ENCODE data around the gene MDFIC.

Gene MDFIC

GRCh38 chr7:115047958-115048720 is 126.2 kb downstream of the MDFIC start:
- DNase-seq (no peak), ATAC-seq (ENCODE audit: insufficient read depth, low read depth) (no peak)
- Histone ChIP-seq H3K4me2 (ENCODE audit: insufficient read depth, low read length) (no peak overlapping the region), H3K4me3 (ENCODE audit: low read depth in 1 of 2, low read length in 2 of 2) (no peak overlapping the region), H4K20me1 (ENCODE audit: insufficient read depth, low read length) (no peaks in the 10 kb centered on the region), H2AFZ (ENCODE audit: low read depth, low read length) (no peak overlapping the region), H3K79me2 (ENCODE audit: insufficient read depth, low read length) (no peaks in the 10 kb centered on the region), H3K27me3 (ENCODE audit: insufficient read depth, low read length, poor library complexity) (no peaks in the 10 kb centered on the region), H3K9me3 (ENCODE audit: insufficient read depth, low read length, severe bottlenecking) (no peaks in the 10 kb centered on the region), H3K36me3 (ENCODE audit: insufficient read depth, low read length) (no peaks in the 10 kb centered on the region), H3K27ac (ENCODE audit: low read length) (no peak overlapping the region), H3K4me1 (ENCODE audit: insufficient read depth, low read length) (no peaks in the 10 kb centered on the region), H3K9ac (ENCODE audit: low read depth, low read length) (no peak overlapping the region)
- TF ChIP-seq, protein P1, sequence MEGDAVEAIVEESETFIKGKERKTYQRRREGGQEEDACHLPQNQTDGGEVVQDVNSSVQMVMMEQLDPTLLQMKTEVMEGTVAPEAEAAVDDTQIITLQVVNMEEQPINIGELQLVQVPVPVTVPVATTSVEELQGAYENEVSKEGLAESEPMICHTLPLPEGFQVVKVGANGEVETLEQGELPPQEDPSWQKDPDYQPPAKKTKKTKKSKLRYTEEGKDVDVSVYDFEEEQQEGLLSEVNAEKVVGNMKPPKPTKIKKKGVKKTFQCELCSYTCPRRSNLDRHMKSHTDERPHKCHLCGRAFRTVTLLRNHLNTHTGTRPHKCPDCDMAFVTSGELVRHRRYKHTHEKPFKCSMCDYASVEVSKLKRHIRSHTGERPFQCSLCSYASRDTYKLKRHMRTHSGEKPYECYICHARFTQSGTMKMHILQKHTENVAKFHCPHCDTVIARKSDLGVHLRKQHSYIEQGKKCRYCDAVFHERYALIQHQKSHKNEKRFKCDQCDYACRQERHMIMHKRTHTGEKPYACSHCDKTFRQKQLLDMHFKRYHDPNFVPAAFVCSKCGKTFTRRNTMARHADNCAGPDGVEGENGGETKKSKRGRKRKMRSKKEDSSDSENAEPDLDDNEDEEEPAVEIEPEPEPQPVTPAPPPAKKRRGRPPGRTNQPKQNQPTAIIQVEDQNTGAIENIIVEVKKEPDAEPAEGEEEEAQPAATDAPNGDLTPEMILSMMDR (IDR thresholded peaks at IDR 0.05; ENCODE audit: borderline replicate concordance, extremely low read depth, low read length, poor library complexity, severe bottlenecking) = no peak
- TF ChIP-seq EZH2 (IDR thresholded peaks at IDR 0.05; ENCODE audit: borderline replicate concordance, low read depth, low read length, severe bottlenecking) = no peak

DNA sequence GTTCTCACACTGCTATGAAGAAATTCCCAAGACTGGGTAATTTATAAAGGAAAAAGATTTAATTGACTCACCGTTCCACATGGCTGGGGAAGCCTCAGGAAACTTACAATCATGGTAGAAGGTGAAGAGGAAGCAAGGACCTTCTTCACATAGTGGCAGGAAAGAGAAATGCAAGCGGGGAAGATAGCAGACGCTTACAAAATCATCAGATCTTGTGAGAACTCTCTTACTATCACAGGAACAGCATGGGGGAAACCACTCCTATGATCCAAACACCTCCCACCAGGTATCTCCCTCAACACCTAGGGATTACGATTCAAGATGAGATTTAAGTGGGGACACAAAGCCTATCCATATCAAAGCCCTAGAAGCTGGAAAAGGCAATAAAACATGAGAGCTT is 130.8 kb downstream of the MDFIC start:
- Histone ChIP-seq H3K27ac (ENCODE audit: low read length) (no peak overlapping the region), H4K20me1 (ENCODE audit: insufficient read depth, low read length) (no peaks in the 10 kb centered on the region), H3K4me2 (ENCODE audit: insufficient read depth, low read length) (no peak overlapping the region), H3K4me3 (ENCODE audit: low read depth in 1 of 2, low read length in 2 of 2) (no peak overlapping the region), H3K9ac (ENCODE audit: low read depth, low read length) (no peak overlapping the region), H3K79me2 (ENCODE audit: insufficient read depth, low read length) (no peaks in the 10 kb centered on the region), H3K27me3 (ENCODE audit: insufficient read depth, low read length, poor library complexity) (no peaks in the 10 kb centered on the region), H3K36me3 (ENCODE audit: insufficient read depth, low read length) (no peaks in the 10 kb centered on the region), H3K9me3 (ENCODE audit: insufficient read depth, low read length, severe bottlenecking) (no peaks in the 10 kb centered on the region), H2AFZ (ENCODE audit: low read depth, low read length) (no peak overlapping the region), H3K4me1 (ENCODE audit: insufficient read depth, low read length) (no peaks in the 10 kb centered on the region)
- no peak for ATAC-seq (ENCODE audit: insufficient read depth, low read depth)
- no peak for DNase-seq
- TF ChIP-seq, protein P1 (IDR thresholded peaks at IDR 0.05; ENCODE audit: borderline replicate concordance, extremely low read depth, low read length, poor library complexity, severe bottlenecking) = peak; percentile 25
- TF ChIP-seq EZH2 (IDR thresholded peaks at IDR 0.05; ENCODE audit: borderline replicate concordance, low read depth, low read length, severe bottlenecking) = no peak

DNA sequence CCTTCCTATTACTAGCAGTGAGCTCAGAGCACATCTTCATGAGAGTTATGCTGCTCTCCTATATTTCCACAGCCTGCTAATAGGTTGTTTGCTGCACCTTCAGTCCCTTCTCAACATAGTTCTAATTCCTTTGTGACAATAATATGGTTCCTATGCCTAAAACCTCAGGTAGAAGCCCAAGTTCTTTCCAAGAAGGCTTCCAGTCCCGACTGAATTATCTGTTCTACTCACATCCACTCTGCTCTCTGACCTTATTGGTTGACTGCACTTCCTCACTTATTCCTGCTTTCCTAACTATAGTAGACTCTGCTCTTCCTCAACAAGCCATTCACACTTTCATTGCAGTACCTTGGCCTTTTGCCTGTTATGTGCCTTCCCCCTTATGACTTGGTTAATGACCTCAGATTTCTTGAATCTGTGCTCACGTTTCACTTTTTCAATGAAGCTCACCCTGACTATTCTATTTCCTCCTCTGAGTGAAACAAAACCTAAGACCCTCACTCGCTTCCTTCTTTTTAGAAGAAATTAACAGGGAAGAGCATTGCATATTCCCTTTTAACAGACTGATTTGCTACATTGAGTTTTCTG is 132.7 kb downstream of the MDFIC start:
- Histone ChIP-seq H3K4me1 (ENCODE audit: insufficient read depth, low read length) (no peaks in the 10 kb centered on the region), H3K27me3 (ENCODE audit: insufficient read depth, low read length, poor library complexity) (no peaks in the 10 kb centered on the region), H3K9ac (ENCODE audit: low read depth, low read length) (no peak overlapping the region), H3K4me3 (ENCODE audit: low read depth in 1 of 2, low read length in 2 of 2) (no peak overlapping the region), H4K20me1 (ENCODE audit: insufficient read depth, low read length) (no peaks in the 10 kb centered on the region), H3K27ac (ENCODE audit: low read length) (no peak overlapping the region), H3K9me3 (ENCODE audit: insufficient read depth, low read length, severe bottlenecking) (no peaks in the 10 kb centered on the region), H3K36me3 (ENCODE audit: insufficient read depth, low read length) (no peaks in the 10 kb centered on the region), H3K4me2 (ENCODE audit: insufficient read depth, low read length) (no peak overlapping the region), H2AFZ (ENCODE audit: low read depth, low read length) (0 out of 2 replicates have a peak overlapping the region, but pooled peaks have one; percentile 30), H3K79me2 (ENCODE audit: insufficient read depth, low read length) (no peaks in the 10 kb centered on the region)
- DNase-seq (no peak), ATAC-seq (ENCODE audit: insufficient read depth, low read depth) (peak; percentile 37; the same call in 1 of the 3 replicates)
- TF ChIP-seq, protein P1 (IDR thresholded peaks at IDR 0.05; ENCODE audit: borderline replicate concordance, extremely low read depth, low read length, poor library complexity, severe bottlenecking) = no peak
- TF ChIP-seq EZH2 (IDR thresholded peaks at IDR 0.05; ENCODE audit: borderline replicate concordance, low read depth, low read length, severe bottlenecking) = no peak

All from DND-41 (cell line).